Nephron progenitor cell (in vitro differentiated cells): ENCODE data around the gene SLC6A11.

Source experiments
- DNase-seq: peaks from one replicate; pipeline ENCODE4 v3.0.0; 2021
- H3K27ac Mint-ChIP-seq: 2 replicates; pipeline ENCODE4 v1.8.0; 2021; ENCODE audit warnings: mild to moderate bottlenecking, moderate library complexity, mixed read lengths
- H3K27me3 Mint-ChIP-seq: 2 replicates; pipeline ENCODE4 v1.8.0; 2021; ENCODE audit warnings: mild to moderate bottlenecking, low read depth, mixed read lengths; ENCODE audit not compliant: poor library complexity
- H3K36me3 Mint-ChIP-seq: 2 replicates; pipeline ENCODE4 v1.8.0; 2021; ENCODE audit warnings: low read depth, mixed read lengths
- H3K4me1 Mint-ChIP-seq: 2 replicates; pipeline ENCODE4 v1.8.0; 2021; ENCODE audit warnings: mixed read lengths
- H3K4me3 Mint-ChIP-seq: 2 replicates; pipeline ENCODE4 v1.8.0; 2021; ENCODE audit warnings: mild to moderate bottlenecking, moderate library complexity, mixed read lengths
- H3K9me3 Mint-ChIP-seq: 2 replicates; pipeline ENCODE4 v1.8.0; 2021; ENCODE audit warnings: mild to moderate bottlenecking, moderate library complexity, mixed read lengths
- TF ChIP-seq, protein P1 (sequence below): fragments of 200-600 bp; sonication (generic); IDR thresholded peaks from 2 replicates; pipeline ENCODE4 v1.5.0; 2021; ENCODE audit warnings: antibody characterized with exemption

The SLC6A11 gene

DNA sequence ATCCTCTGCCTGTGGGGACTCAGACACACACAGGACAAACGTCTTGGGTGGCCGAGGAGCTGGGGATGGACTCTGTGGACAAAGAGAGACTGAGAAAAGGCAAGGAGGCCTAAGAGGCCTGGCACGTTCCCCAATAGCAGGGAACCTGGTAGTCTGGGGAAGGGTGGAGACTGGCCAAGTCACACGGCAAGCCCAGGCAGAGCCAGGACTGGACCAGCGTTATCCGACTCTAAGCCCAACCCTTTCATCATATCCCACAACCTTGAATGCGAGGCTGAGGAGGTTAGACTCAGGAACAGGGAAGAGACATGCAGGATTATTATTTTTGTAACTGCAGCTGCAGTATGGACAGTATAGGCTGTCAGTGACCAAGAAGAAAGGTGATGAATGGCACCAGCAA, 53.4 kb downstream of the SLC6A11 start:
- Mint-ChIP-seq H3K9me3 (no peaks in the 10 kb centered on the region), H3K27me3 (peaks cover 55% of the 10 kb centered on the region), H3K27ac (no peak overlapping the region), H3K36me3 (no peaks in the 10 kb centered on the region), H3K4me3 (no peak overlapping the region), H3K4me1 (no peaks in the 10 kb centered on the region)
- TF ChIP-seq, protein P1, sequence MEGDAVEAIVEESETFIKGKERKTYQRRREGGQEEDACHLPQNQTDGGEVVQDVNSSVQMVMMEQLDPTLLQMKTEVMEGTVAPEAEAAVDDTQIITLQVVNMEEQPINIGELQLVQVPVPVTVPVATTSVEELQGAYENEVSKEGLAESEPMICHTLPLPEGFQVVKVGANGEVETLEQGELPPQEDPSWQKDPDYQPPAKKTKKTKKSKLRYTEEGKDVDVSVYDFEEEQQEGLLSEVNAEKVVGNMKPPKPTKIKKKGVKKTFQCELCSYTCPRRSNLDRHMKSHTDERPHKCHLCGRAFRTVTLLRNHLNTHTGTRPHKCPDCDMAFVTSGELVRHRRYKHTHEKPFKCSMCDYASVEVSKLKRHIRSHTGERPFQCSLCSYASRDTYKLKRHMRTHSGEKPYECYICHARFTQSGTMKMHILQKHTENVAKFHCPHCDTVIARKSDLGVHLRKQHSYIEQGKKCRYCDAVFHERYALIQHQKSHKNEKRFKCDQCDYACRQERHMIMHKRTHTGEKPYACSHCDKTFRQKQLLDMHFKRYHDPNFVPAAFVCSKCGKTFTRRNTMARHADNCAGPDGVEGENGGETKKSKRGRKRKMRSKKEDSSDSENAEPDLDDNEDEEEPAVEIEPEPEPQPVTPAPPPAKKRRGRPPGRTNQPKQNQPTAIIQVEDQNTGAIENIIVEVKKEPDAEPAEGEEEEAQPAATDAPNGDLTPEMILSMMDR = no peak
- no peak for DNase-seq

DNA sequence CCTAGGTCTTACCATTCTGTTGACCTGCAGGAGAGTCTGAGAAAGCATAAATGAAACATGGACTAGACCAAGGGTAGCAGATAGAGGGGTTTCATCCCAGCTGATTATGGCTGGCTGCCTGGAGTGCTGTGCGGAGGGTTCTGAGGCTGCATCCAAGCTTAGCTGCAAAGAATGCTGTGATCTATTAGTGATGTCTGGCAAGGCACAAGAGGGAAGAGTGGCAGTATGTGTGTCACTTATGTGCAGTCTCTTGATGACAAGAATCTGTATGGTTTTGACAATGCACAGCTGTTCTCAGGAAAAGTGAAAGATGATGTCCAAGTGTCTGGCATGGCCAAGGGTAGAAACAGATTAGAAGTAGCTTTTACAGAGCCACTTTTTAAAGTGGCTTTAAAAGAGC, 54.3 kb downstream of the SLC6A11 start:
- no peak for DNase-seq
- Mint-ChIP-seq H3K36me3 (no peaks in the 10 kb centered on the region), H3K4me3 (no peak overlapping the region), H3K27ac (no peak overlapping the region), H3K27me3 (peaks cover 58% of the 10 kb centered on the region), H3K9me3 (no peaks in the 10 kb centered on the region), H3K4me1 (no peaks in the 10 kb centered on the region)
- TF ChIP-seq, protein P1 = no peak

DNA sequence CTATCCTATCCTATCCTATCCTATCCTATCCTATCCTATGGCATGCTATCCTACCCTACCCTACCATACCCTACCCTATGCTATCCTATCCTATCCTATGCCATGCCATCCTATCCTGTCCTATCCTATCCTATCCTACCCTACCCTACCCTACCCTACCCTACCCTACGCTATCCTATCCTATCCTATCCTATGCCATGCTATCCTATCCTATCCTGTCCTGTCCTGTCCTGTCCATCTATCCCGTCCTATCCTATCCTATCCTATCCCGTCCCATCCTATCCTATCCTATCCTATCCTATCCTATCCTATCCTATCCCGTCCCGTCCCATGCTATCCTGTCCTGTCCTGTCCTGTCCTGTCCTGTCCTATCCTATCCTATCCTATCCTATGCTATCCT, 57.4 kb downstream of the SLC6A11 start:
- H3K27me3 Mint-ChIP-seq = peaks cover 62% of the 10 kb centered on the region
- H3K27ac Mint-ChIP-seq = no peak overlapping the region

DNA sequence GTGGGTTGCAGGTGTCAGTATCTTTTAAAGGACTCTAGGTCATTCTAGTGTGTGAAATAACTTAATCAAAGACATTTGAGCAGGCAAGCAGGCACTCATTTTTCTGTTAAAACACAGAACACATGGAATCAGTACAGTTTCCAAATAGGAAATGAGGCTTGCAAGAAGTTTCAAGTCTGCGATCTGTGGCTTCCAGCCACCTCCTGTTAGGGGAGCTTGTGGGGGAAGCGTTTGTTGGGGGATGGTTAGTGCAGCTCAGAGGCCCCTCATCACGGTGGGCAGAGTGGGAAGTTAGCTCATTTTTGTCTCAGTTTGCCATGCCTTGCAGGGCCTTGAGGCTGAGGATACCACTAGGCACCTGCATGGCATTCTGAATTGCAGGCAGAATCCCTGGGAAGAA, 59.9 kb downstream of the SLC6A11 start:
- TF ChIP-seq, protein P1 = no peak
- Mint-ChIP-seq H3K27me3 (peaks cover 58% of the 10 kb centered on the region), H3K27ac (no peak overlapping the region)

More for the DNA sequence above, 57.4 kb downstream of the SLC6A11 start:
- Mint-ChIP-seq H3K9me3 (no peaks in the 10 kb centered on the region), H3K4me3 (no peak overlapping the region), H3K36me3 (no peaks in the 10 kb centered on the region), H3K4me1 (no peaks in the 10 kb centered on the region)
- DNase-seq = no peak
- TF ChIP-seq, protein P1 = no peak

DNA sequence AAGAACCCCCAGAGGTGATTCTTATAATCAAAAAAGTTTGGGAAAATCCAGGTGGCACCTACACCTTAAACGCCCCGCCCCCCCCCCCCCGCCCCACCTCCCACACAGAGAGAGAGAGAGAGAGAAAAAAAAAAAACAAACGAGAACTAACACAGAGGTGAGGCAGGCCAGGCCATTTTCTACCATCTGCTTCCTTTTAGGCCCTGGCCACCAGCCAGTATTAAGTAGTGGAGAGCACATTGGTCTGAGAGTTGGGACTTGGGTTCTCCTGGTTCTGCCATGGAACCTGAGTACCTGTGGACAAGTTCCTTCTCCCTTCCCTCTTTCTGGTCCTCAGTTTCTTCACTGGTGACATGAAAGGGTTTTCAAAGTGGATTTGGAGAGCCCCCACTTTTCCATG, 60.6 kb downstream of the SLC6A11 start:
- DNase-seq = no peak
- Mint-ChIP-seq H3K27me3 (peaks cover 58% of the 10 kb centered on the region), H3K4me3 (no peak overlapping the region), H3K9me3 (no peaks in the 10 kb centered on the region), H3K27ac (no peak overlapping the region), H3K4me1 (no peaks in the 10 kb centered on the region), H3K36me3 (no peaks in the 10 kb centered on the region)
- TF ChIP-seq, protein P1 = no peak

More for the DNA sequence above, 59.9 kb downstream of the SLC6A11 start:
- Mint-ChIP-seq H3K9me3 (no peaks in the 10 kb centered on the region), H3K4me3 (no peak overlapping the region), H3K36me3 (no peaks in the 10 kb centered on the region), H3K4me1 (no peaks in the 10 kb centered on the region)
- DNase-seq = no peak

DNA sequence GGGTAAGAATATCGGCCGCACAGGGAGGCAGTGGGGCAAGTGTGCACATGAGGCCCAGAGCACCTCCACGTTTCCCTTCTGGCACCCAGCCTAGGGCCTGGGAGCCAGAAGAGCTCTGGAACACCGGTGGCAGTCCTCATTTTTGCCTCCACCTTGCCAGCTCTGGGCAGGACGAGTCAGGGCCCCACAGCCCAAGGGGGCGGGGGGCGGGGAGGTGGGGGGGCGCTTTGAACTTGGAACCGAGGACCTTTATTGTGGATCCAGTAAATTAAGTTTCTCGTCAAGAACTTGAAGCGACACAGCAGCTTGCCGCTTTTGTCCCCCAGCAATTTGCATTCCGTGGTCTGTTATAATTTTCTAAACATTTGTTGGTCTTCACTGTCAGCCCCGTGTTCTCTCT, 66.8 kb downstream of the SLC6A11 start:
- no peak for DNase-seq
- TF ChIP-seq, protein P1 = no peak
- Mint-ChIP-seq H3K4me1 (no peaks in the 10 kb centered on the region), H3K36me3 (no peaks in the 10 kb centered on the region), H3K27me3 (peaks cover 49% of the 10 kb centered on the region), H3K9me3 (no peaks in the 10 kb centered on the region), H3K27ac (no peak overlapping the region), H3K4me3 (no peak overlapping the region)
